ENCODE results near the gene EIF2D. TPM values are rescaled to one million over a fixed set of nuclear protein-coding genes. Genes with fewer than 3 reads are reported as not detected.

The EIF2D gene
- total RNA-seq, 1 donor from 2014 or later: 47.0 TPM

GRCh38 chr1:206589206-206589605, 23.1 kb downstream of the EIF2D start:
- H3K27me3 ChIP-seq (ENCODE audit: low read depth): no peaks in the 10 kb centered on the region
- DNase-seq: no peak
- H3K27ac ChIP-seq: no peak overlapping the region
- no peak overlapping the region for H3K4me3 ChIP-seq
- peaks cover 28% of the 10 kb centered on the region for H3K4me1 ChIP-seq
- ATAC-seq: peak; percentile 50 to 51
- intact Hi-C loops (cut with DNase I): loop anchor here (10.0 kb wide), 1 partner anchor 104 kb away; no protein-coding TSS in a partner anchor
- H3K36me3 ChIP-seq: peaks cover 93% of the 10 kb centered on the region
- TF ChIP-seq, protein P1, sequence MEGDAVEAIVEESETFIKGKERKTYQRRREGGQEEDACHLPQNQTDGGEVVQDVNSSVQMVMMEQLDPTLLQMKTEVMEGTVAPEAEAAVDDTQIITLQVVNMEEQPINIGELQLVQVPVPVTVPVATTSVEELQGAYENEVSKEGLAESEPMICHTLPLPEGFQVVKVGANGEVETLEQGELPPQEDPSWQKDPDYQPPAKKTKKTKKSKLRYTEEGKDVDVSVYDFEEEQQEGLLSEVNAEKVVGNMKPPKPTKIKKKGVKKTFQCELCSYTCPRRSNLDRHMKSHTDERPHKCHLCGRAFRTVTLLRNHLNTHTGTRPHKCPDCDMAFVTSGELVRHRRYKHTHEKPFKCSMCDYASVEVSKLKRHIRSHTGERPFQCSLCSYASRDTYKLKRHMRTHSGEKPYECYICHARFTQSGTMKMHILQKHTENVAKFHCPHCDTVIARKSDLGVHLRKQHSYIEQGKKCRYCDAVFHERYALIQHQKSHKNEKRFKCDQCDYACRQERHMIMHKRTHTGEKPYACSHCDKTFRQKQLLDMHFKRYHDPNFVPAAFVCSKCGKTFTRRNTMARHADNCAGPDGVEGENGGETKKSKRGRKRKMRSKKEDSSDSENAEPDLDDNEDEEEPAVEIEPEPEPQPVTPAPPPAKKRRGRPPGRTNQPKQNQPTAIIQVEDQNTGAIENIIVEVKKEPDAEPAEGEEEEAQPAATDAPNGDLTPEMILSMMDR (IDR thresholded peaks at IDR 0.05): no peak
- H3K9me3 ChIP-seq: no peaks in the 10 kb centered on the region

DNA sequence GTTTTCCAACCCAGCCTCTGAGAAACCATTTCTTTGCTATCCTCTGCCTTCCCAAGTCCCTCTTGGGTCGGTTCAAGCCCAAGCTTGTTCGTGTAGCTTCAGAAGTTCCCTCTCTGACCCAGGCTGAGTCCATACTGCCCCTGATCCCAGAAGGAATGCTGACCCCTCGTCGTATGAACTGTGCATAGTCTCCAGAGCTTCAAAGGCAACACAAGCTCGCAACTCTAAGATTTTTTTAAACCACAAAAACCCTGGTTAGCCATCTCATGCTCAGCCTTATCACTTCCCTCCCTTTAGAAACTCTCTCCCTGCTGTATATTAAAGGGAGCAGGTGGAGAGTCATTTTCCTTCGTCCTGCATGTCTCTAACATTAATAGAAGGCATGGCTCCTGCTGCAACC, 23.8 kb downstream of the EIF2D start:
- Histone ChIP-seq H3K27ac (no peak overlapping the region), H3K36me3 (peaks cover 93% of the 10 kb centered on the region), H3K4me3 (no peak overlapping the region), H3K9me3 (no peaks in the 10 kb centered on the region), H3K27me3 (ENCODE audit: low read depth) (no peaks in the 10 kb centered on the region), H3K4me1 (peaks cover 35% of the 10 kb centered on the region)
- TF ChIP-seq, protein P1 (IDR thresholded peaks at IDR 0.05): no peak
- DNase-seq (no peak), ATAC-seq (no peak)
- intact Hi-C loops (cut with DNase I): loop anchor here (10.0 kb wide), 1 partner anchor 104 kb away; no protein-coding TSS in a partner anchor

DNA sequence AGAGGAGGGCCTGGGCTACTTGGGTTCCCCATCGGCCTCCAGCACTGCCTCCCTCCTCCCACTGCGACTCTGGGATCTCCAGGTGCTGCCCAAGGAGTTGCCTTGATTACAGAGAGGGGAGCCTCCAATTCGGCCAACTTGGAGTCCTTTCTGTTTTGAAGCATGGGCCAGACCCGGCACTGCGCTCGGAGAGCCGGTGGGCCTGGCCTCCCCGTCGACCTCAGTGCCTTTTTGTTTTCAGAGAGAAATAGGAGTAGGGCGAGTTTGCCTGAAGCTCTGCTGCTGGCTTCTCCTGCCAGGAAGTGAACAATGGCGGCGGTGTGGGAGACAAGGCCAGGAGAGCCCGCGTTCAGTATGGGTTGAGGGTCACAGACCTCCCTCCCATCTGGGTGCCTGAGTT, 24.4 kb downstream of the EIF2D start:
- Histone ChIP-seq H3K4me3 (no peak overlapping the region), H3K36me3 (peaks cover 93% of the 10 kb centered on the region), H3K27me3 (ENCODE audit: low read depth) (no peaks in the 10 kb centered on the region), H3K9me3 (no peaks in the 10 kb centered on the region), H3K4me1 (peaks cover 41% of the 10 kb centered on the region), H3K27ac (peak overlapping the region; percentile 3)
- TF ChIP-seq, protein P1 (IDR thresholded peaks at IDR 0.05): no peak
- ATAC-seq (no peak), DNase-seq (no peak)
- intact Hi-C loops (cut with DNase I): loop anchor here (10.0 kb wide), 1 partner anchor 103 kb away; no protein-coding TSS in a partner anchor

DNA sequence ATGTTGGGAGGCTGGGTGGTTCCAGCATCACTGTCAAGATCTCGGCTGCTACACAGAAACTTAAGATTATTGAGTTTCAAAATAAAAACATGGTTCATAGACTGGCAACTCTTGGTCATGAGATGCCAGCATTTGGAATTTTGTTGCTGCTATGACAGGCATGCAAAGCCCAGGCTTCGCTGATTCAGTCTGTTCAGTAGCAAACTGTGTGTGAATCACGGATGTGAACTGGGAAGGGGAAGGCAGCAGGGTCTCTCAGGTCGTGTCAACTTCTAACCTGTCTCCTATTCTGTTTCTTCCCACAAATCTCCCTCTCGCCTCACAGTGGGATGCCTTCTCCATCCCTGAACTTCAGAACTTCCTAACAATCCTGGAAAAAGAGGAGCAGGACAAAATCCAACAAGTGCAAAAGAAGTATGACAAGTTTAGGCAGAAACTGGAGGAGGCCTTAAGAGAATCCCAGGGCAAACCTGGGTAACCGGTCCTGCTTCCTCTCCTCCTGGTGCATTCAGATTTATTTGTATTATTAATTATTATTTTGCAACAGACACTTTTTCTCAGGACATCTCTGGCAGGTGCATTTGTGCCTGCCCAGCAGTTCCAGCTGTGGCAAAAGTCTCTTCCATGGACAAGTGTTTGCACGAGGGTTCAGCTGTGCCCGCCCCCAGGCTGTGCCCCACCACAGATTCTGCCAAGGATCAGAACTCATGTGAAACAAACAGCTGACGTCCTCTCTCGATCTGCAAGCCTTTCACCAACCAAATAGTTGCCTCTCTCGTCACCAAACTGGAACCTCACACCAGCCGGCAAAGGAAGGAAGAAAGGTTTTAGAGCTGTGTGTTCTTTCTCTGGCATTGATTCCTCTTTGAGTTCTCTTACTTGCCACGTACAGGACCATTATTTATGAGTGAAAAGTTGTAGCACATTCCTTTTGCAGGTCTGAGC, 25.5 kb downstream of the EIF2D start:
- ATAC-seq (no peak), DNase-seq (no peak)
- no peak overlapping the region for H3K4me3 ChIP-seq
- intact Hi-C loops (cut with DNase I): loop anchor here (10.0 kb wide), 1 partner anchor 102 kb away; no protein-coding TSS in a partner anchor
- no peak overlapping the region for H3K27ac ChIP-seq
- TF ChIP-seq, protein P1 (IDR thresholded peaks at IDR 0.05): no peak
- no peaks in the 10 kb centered on the region for H3K9me3 ChIP-seq
- peaks cover 52% of the 10 kb centered on the region for H3K4me1 ChIP-seq
- no peaks in the 10 kb centered on the region for H3K27me3 ChIP-seq (ENCODE audit: low read depth)
- H3K36me3 ChIP-seq: peaks cover 84% of the 10 kb centered on the region

DNA sequence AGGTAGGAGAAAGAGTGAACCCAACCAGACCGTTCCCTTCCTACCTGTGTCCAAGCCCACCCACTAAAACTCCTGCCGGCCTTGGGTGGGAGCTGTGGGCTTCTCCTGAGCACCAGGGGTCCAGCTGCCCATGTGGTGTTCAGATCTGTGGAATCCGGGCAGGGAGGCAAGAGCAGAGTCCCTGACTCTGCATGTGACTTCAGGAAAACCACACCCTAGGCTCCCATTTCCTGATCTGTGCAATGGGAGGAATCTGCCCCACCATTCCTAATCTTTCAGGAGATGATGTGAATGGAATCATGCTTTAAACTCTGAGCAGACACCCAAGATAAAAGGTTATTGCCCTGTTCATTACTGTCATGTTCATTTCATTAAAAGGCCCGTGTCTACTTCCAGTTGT, 27.6 kb downstream of the EIF2D start:
- Histone ChIP-seq H3K27me3 (ENCODE audit: low read depth) (no peaks in the 10 kb centered on the region), H3K4me3 (no peak overlapping the region), H3K27ac (no peak overlapping the region), H3K36me3 (peaks cover 67% of the 10 kb centered on the region), H3K9me3 (no peaks in the 10 kb centered on the region), H3K4me1 (peaks cover 61% of the 10 kb centered on the region)
- TF ChIP-seq, protein P1 (IDR thresholded peaks at IDR 0.05): no peak
- intact Hi-C loops (cut with DNase I): loop anchor here (10.0 kb wide), 1 partner anchor 100 kb away; no protein-coding TSS in a partner anchor
- DNase-seq: no peak
- no peak for ATAC-seq
